Ovary (tissue), 9 donors: ENCODE results near the gene MROH2A. TPM values are rescaled to one million over a fixed set of nuclear protein-coding genes. Genes with fewer than 3 reads are reported as not detected.
A peak's percentile ranks its signal among the peaks of the same experiment; 100 is the strongest.

Experiments used
- DNase-seq, 5 donors: peaks; one replicate each; pipeline ENCODE4 v3.0.0-alpha.2; 2019 to 2020
- H3K27ac ChIP-seq, 2 donors: fragments of 200-600 bp; one replicate each; pipeline versions ENCODE4 v1.5.1 to v1.8.0; 2019 to 2022
- H3K27me3 ChIP-seq: fragments of 200-600 bp; one replicate; pipeline ENCODE4 v1.8.0; 2022
- H3K36me3 ChIP-seq: fragments of 200-600 bp; sonication (generic); one replicate; pipeline ENCODE4 v1.5.1; 2019
- H3K4me1 ChIP-seq: one replicate; pipeline ENCODE4 v1.8.1; 2013; ENCODE audit warnings: mild to moderate bottlenecking, moderate library complexity; ENCODE audit not compliant: insufficient read depth
- H3K4me3 ChIP-seq: fragments of 200-600 bp; sonication (generic); one replicate; pipeline ENCODE4 v1.5.1; 2017
- H3K9me3 ChIP-seq, 2 donors: fragments of 200-600 bp in 1 of 2; sonication (generic) in 1 of 2; one replicate each; pipeline versions ENCODE4 v1.5.1 to v1.8.1; 2013 to 2019; ENCODE audit warnings: mild to moderate bottlenecking in 1 of 2, moderate library complexity in 1 of 2
- EP300 ChIP-seq: sonication (generic); formaldehyde crosslinking; IDR thresholded peaks from one replicate; pipeline ENCODE4 v1.6.1; 2017; ENCODE audit warnings: antibody characterized with exemption
- POLR2A ChIP-seq: fragments of 450-650 bp; IDR thresholded peaks from one replicate; pipeline ENCODE4 v1.6.1; 2017; ENCODE audit warnings: antibody characterized with exemption, mild to moderate bottlenecking, moderate library complexity
- WGBS, 3 donors: extraction: QIAGEN DNeasy Blood & Tissue Kit in 1 of 3; methylation state at CpG; one replicate each; pipeline versions ENCODE4 v1.1.5 to v1.1.7; 2013 to 2017; 5-methylcytosine and 5-hydroxymethylcytosine counted together
- intact Hi-C, 4 donors: fragments of 100-400 bp; cut with DNase I; formaldehyde crosslinking; loops; one replicate each; pipeline versions ENCODE4 v1.11.0 to v1.15.1; 2022 to 2023
- polyA plus RNA-seq, 2 donors: library from polyadenylated mRNA; stranded (reverse); fragments of 200-250 nt in 1 of 2; fragments of 350-450 nt in 1 of 2; fragmentation: Illumina TruSeq in 1 of 2; extraction: RNeasy Lipid Tissue Mini Kit (QIAGEN cat#74804) in 1 of 2; gene quantifications; one replicate each; pipeline ENCODE4 v1.2.3, GENCODE V29; 2013 to 2014
- total RNA-seq, 7 donors: library from RNA; depleted of rRNA in 2 of 7; stranded (reverse); fragments of >200 nt in 2 of 7; fragmentation: NEBNext Ultra II Directional in 3 of 7; extraction: Animal tissue kit (Norgen Biotek cat#: 25700) in 3 of 7; gene quantifications; one replicate each; pipeline versions ENCODE4 v1.1.0 to v1.2.4, GENCODE V29; 2016 to 2023
- TF ChIP-seq, protein P1 (sequence below), 3 donors: fragments of 450-650 bp in 2 of 3; fragments of 200-600 bp in 1 of 3; IDR thresholded peaks; one replicate each; pipeline versions ENCODE4 v1.5.1 to v1.8.0; 2016 to 2022; ENCODE audit warnings: antibody characterized with exemption in 3 of 3, mild to moderate bottlenecking in 1 of 3
- donor health status: DM: no; HTN: no; CAD: no; lungs with moderate emphysema.
- donor health status: DM: no; HTN: no; CAD: no.
- donor health status: Bipolar disorder and iron deficiency.
- donor health status: DM: yes; HTN: yes; CAD: no.
- donor health status: DM: no; HTN: no; CAD: no.
- donor health status: DM: yes; HTN: yes; CAD: no.

MROH2A gene
- total and polyA plus RNA-seq, 9 donors = not detected

GRCh38 chr2:233811087-233811486 lies 33.0 kb downstream of the MROH2A start:
- peak in 1 of 5 donors; percentile 11 for DNase-seq

GRCh38 chr2:233811732-233812131 lies 33.6 kb downstream of the MROH2A start:
- TF ChIP-seq POLR2A = no peak
- TF ChIP-seq EP300 = no peak
- TF ChIP-seq, protein P1, sequence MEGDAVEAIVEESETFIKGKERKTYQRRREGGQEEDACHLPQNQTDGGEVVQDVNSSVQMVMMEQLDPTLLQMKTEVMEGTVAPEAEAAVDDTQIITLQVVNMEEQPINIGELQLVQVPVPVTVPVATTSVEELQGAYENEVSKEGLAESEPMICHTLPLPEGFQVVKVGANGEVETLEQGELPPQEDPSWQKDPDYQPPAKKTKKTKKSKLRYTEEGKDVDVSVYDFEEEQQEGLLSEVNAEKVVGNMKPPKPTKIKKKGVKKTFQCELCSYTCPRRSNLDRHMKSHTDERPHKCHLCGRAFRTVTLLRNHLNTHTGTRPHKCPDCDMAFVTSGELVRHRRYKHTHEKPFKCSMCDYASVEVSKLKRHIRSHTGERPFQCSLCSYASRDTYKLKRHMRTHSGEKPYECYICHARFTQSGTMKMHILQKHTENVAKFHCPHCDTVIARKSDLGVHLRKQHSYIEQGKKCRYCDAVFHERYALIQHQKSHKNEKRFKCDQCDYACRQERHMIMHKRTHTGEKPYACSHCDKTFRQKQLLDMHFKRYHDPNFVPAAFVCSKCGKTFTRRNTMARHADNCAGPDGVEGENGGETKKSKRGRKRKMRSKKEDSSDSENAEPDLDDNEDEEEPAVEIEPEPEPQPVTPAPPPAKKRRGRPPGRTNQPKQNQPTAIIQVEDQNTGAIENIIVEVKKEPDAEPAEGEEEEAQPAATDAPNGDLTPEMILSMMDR (IDR thresholded peaks at IDR 0.05) = no peak
- no peaks in the 10 kb centered on the region for H3K27me3 ChIP-seq
- H3K4me3 ChIP-seq = no peak overlapping the region
- DNase-seq = peak in 1 of 5 donors; percentile 5
- no peaks in the 10 kb centered on the region for H3K4me1 ChIP-seq
- no peak overlapping the region for H3K27ac ChIP-seq
- no peaks in the 10 kb centered on the region for H3K9me3 ChIP-seq
- WGBS, 3 donors = 82 to 89% (median 85%) methylated on average over 8 of the region's 8 CpGs
- intact Hi-C loops = no loop called here
- no peaks in the 10 kb centered on the region for H3K36me3 ChIP-seq

More at GRCh38 chr2:233811087-233811486, 33.0 kb downstream of the MROH2A start:
- WGBS, 3 donors = 60 to 67% (median 61%) methylated on average over 4 of the region's 4 CpGs
- no peak for TF ChIP-seq EP300
- TF ChIP-seq POLR2A = no peak
- TF ChIP-seq, protein P1 (IDR thresholded peaks at IDR 0.05) = no peak
- Histone ChIP-seq H3K4me3 (no peak overlapping the region), H3K27ac (no peak overlapping the region), H3K27me3 (no peaks in the 10 kb centered on the region), H3K4me1 (no peaks in the 10 kb centered on the region), H3K9me3 (no peaks in the 10 kb centered on the region), H3K36me3 (no peaks in the 10 kb centered on the region)
- intact Hi-C loops = no loop called here

DNA sequence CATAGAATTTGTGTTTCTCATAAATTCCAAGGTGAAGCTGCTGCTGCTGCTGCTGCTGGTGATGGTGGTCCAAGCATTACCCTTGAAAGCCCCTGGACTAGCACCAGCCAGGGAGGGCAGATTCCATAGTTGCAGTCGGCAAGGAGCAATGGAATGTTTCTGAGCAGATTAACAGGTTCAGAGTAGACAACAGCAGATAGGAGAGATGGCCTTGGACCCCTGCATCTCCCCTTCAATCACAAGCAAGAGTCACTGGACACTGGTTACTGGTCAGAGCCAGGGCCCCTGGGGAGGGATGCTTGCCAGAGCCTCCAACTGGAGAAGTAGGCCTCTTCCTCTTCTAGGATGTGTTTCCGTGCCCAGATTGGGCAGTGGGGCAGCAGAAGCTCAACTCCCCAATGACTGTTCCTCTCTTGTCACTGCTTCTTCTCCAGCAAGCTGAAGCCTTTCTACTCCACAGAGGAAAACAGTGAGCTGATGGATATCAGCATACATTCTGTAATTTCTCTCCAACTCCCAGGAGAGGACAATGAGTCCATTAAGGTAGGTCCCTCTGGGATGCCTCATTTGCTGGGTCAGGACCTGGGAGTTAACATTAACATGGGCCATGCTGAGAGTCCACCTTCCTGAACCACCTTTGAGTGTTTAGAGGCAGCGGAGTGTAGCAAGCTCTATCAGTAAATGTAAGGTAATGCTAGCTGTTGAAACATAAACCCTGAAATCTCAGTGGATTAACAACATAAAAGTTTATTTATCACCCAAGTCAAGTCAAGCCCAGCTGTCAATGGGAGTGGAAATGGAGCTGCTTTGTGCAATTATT lies 35.3 kb downstream of the MROH2A start:
- H3K27me3 ChIP-seq = no peaks in the 10 kb centered on the region

DNA sequence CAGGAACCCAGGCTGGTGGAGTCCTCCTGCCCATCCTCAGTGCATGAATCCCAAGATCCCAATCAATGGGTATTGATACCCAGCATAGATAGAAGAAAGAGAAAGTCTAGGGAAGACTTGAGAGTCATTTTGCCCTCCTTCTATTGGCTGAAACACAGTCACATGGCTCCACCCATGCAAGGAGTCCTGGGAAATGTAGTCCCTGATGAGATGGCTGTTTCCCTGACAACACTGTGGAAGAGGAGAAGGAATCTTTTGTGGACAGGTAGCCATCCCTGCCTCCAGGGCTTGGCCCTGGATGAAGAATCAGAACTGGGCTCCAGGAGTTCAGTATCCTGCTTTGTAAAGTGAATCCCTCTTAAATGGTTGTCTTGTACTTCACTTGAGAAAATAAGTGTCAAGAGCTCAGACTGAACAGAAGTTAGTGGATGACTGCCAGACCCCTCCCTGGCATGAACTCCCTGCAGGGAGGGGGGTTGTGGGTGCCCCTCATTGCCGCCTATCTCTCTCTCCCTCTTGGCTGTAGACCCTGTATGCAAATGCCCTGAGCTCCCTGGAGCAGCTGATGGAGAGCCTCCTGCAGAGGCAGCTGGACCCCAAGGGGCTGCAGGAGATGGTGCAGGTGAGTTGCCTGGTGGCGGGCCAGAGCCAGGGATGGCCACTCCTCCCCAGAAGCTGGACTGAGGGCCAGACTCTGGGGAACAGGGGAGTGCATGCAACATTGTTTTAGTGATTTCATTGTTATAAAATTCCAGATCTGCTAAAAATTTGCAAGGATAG lies 36.1 kb downstream of the MROH2A start:
- no peak for TF ChIP-seq POLR2A
- TF ChIP-seq, protein P1 (IDR thresholded peaks at IDR 0.05) = no peak
- TF ChIP-seq EP300 = no peak
- intact Hi-C loops = no loop called here
- H3K4me3 ChIP-seq = no peak overlapping the region
- 57 to 66% (median 61%) methylated on average over 2 of the region's 2 CpGs for WGBS, 3 donors
- H3K27me3 ChIP-seq = no peaks in the 10 kb centered on the region
- H3K4me1 ChIP-seq = no peaks in the 10 kb centered on the region
- no peaks in the 10 kb centered on the region for H3K9me3 ChIP-seq
- peak in 1 of 5 donors; percentile 2 for DNase-seq
- no peaks in the 10 kb centered on the region for H3K36me3 ChIP-seq
- no peak overlapping the region for H3K27ac ChIP-seq

More for the DNA sequence above, 35.3 kb downstream of the MROH2A start:
- intact Hi-C loops = no loop called here
- H3K4me1 ChIP-seq = no peaks in the 10 kb centered on the region
- TF ChIP-seq POLR2A (no peak), EP300 (no peak)
- TF ChIP-seq, protein P1 (IDR thresholded peaks at IDR 0.05) = no peak
- H3K36me3 ChIP-seq = no peaks in the 10 kb centered on the region
- peak in 1 of 5 donors; percentile 2 for DNase-seq
- H3K4me3 ChIP-seq = no peak overlapping the region
- no peak overlapping the region for H3K27ac ChIP-seq
- H3K9me3 ChIP-seq = no peaks in the 10 kb centered on the region
- 56 to 66% (median 56%) methylated on average over 3 of the region's 3 CpGs for WGBS, 3 donors
